BJ (cell line): Measurements from ENCODE around the gene CYB561D2. TPM values are rescaled to one million over a fixed set of nuclear protein-coding genes. Genes with fewer than 3 reads are reported as not detected.

Source experiments
- CTCF ChIA-PET: fragments of 350-600 bp; formaldehyde crosslinking; extraction: SDS; loops from one replicate; lab custom pipeline; 2021; ENCODE audit warnings: antibody characterized with exemption, inconsistent platforms; lab: Yijun Ruan, JAX
- POLR2A ChIA-PET: fragments of 300-600 bp; sonication (Branson Sonifier 250); formaldehyde crosslinking; extraction: SDS; loops from one replicate; lab custom pipeline; 2021; ENCODE audit warnings: antibody characterized with exemption; lab: Charles Lee
- DNase-seq: peaks from one replicate; pipeline ENCODE4 v3.0.0-alpha.2; 2011; ENCODE audit warnings: low read depth
- H3K27me3 ChIP-seq: 2 replicates; pipeline ENCODE4 v1.6.0; 2011; ENCODE audit warnings: low read length; ENCODE audit not compliant: control insufficient read depth, insufficient read depth
- H3K36me3 ChIP-seq: 2 replicates; pipeline ENCODE4 v1.5.1; 2011; ENCODE audit warnings: low read length; ENCODE audit not compliant: control insufficient read depth, insufficient read depth
- H3K4me3 ChIP-seq: 2 replicates; pipeline ENCODE4 v1.5.1; 2011; ENCODE audit warnings: low read depth, mild to moderate bottlenecking, control low read depth, low read length
- CTCF ChIP-seq: IDR thresholded peaks from 2 replicates; pipeline ENCODE4 v1.5.1; 2011; ENCODE audit warnings: low read depth, mild to moderate bottlenecking, control low read depth, inconsistent platforms, low read length, moderate library complexity; ENCODE audit not compliant: insufficient read depth
- polyA plus RNA-seq: library from polyadenylated mRNA; depleted of rRNA; stranded (reverse); fragments of >200 nt; gene quantifications from 2 replicates; pipeline ENCODE4 v1.2.3, GENCODE V29; 2011

The CYB561D2 gene
- polyA plus RNA-seq, 1 experiment: 39.3 TPM

GRCh38 chr3:50338965-50339364 is 11.7 kb upstream of the CYB561D2 start:
- no peak for TF ChIP-seq CTCF
- no peak overlapping the region for H3K4me3 ChIP-seq
- no peak for DNase-seq
- CTCF ChIA-PET: interaction anchor here (0.9 to 7.2 kb wide), 4 partner anchors 12 to 16 kb away, joined by 4 to 32 read pairs (median 4); partner anchors contain the start of genes CYB561D2, HYAL2 and NPRL2
- H3K36me3 ChIP-seq: no peaks in the 10 kb centered on the region
- POLR2A ChIA-PET: no interaction called here
- no peaks in the 10 kb centered on the region for H3K27me3 ChIP-seq

DNA sequence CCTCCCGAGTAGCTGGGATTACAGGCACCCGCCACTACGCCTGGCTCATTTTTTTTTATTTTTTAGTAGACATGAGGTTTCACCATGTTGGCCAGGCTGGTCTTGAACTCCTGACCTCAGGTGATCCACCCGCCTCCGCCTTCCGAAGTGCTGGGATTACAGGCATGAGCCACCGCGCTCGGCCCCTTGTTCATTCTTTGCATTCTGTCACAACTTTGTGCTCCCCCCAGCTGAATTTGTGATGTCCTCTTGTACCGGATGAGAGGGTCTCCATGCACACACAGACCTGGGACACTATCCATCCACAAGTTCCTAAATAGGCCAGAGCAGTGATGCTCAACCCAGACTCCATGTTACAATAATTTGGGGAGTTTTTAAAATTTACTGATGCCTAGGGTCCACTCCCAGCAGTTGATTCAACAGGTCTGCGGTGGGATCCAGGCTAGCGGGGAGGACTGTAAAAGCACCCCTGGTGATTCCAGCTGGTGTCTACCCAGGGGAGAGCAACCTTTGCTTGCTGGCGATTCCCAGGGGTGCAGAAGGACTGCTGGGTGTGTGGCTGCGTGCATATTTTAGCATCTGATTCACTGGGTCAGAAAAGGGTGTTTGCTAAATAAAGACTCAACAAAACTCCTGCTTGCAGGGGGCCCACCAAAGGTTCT is 11.0 kb upstream of the CYB561D2 start:
- no peak for DNase-seq
- ChIA-PET POLR2A (no interaction called here), CTCF (interaction anchor here (1.9 to 7.2 kb wide), 3 partner anchors 11 to 15 kb away, joined by 4 to 32 read pairs (median 9); partner anchors contain the start of genes CYB561D2 and NPRL2)
- no peak for TF ChIP-seq CTCF
- no peaks in the 10 kb centered on the region for H3K36me3 ChIP-seq
- peak overlapping the region; percentile 60 for H3K4me3 ChIP-seq
- H3K27me3 ChIP-seq: no peaks in the 10 kb centered on the region

DNA sequence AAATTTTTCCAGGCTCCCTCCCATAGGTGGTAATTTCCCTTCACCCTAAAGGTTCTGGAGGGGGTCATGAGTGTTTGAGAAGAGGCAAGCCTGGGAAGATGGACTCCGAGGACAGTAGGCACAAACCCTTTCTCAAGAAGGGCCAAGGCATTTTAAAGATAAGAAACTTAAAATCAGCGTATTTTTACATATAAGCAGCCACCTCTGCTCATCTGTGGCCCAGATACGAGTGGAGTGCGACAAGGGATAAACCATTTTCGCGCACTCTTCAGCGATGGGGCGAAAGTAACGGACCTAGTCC is 10.6 kb upstream of the CYB561D2 start:
- no peaks in the 10 kb centered on the region for H3K36me3 ChIP-seq
- TF ChIP-seq CTCF: no peak
- H3K4me3 ChIP-seq: peak overlapping the region; percentile 60
- ChIA-PET POLR2A (no interaction called here), CTCF (interaction anchor here (1.9 to 2.7 kb wide), 3 partner anchors 10 to 202 kb away, joined by 4 to 10 read pairs (median 9); partner anchors contain the start of genes CYB561D2 and NPRL2)
- no peak for DNase-seq
- H3K27me3 ChIP-seq: no peaks in the 10 kb centered on the region

- DNase-seq: no peak
- no peak for TF ChIP-seq CTCF
- Histone ChIP-seq H3K36me3 (no peaks in the 10 kb centered on the region), H3K4me3 (peak within 1 kb of the TSS; percentile 60), H3K27me3 (no peaks in the 10 kb centered on the region)
- CTCF ChIA-PET: interaction anchor here (0.5 to 2.7 kb wide), 5 partner anchors 10 to 985 kb away, joined by 3 to 10 read pairs (median 4); partner anchors contain the start of genes CYB561D2 and NPRL2
- POLR2A ChIA-PET: no interaction called here
Measured at GRCh38 chr3:50340448-50341329, 10.0 kb upstream of the CYB561D2 start, which contains the start of gene RASSF1. RASSF1 (minus strand) TSS chr3:50340836; CDS start chr3:50340805, 31 bp downstream.

DNA sequence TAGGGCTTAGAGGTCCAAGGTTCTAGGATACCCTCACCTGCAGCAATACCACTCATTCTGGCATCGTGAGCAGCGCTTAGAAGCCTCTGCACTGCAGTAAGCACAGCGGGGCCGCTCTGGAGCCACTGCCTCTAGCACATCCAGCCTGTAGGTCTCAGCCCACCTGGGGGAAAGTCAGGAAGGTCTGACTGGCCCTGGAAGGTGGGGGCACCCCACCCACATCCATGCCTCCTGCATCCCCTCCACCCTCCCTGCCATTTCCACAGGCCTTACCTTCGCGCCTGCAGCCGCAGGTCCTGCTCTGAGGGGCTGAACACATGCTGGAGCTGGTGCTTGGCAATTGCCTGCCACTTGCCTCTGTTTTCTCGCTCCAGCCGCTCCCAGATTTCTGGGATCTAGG is 9.1 kb upstream of the CYB561D2 start:
- DNase-seq: no peak

More for the DNA sequence above, 9.1 kb upstream of the CYB561D2 start:
- POLR2A ChIA-PET: no interaction called here
- CTCF ChIA-PET: interaction anchor here (1.9 to 2.7 kb wide), 2 partner anchors 9 to 201 kb away, joined by 9 to 10 read pairs; partner anchors contain the start of genes CYB561D2 and NPRL2
- H3K4me3 ChIP-seq: peak overlapping the region; percentile 60
- no peak for TF ChIP-seq CTCF
- H3K36me3 ChIP-seq: no peaks in the 10 kb centered on the region
- H3K27me3 ChIP-seq: no peaks in the 10 kb centered on the region
